Placental pericyte (primary cell): Measurements from ENCODE around the gene E4F1. TPM values are rescaled to one million over a fixed set of nuclear protein-coding genes. Genes with fewer than 3 reads are reported as not detected.

ENCODE experiments used
- small RNA-seq: library from RNA; depleted of rRNA; stranded (forward); fragments of <200 nt; gene quantifications from one replicate; pipeline ENCODE3, GENCODE V24; 2012; ENCODE audit warnings: low replicate concordance
- total RNA-seq: library from RNA; depleted of rRNA; stranded (reverse); fragments of >200 nt; gene quantifications from 2 replicates; pipeline ENCODE4 v1.2.3, GENCODE V29; 2012

E4F1 gene
- 28.0 and 42.5 TPM in 2 replicates for total RNA-seq

GRCh38 chr16:2223221-2223941, at the start of gene E4F1:
Gene E4F1 (plus strand): TSS chr16:2223591. CDS start chr16:2223614, 23 bp downstream.

GRCh38 chr16:2196162-2196980, 27.0 kb upstream of the E4F1 start, which contains the start of gene CASKIN1:
Gene CASKIN1 (minus strand): TSS chr16:2196605. CDS start chr16:2196432, 173 bp downstream.

GRCh38 chr16:2205104-2205966, 18.1 kb upstream of the E4F1 start, which contains the start of gene MLST8:
Gene MLST8 (plus strand): TSS chr16:2205454. CDS start chr16:2206086, 632 bp downstream.

GRCh38 chr16:2210386-2211365, 12.7 kb upstream of the E4F1 start, which contains the start of gene BRICD5:
Gene BRICD5 (minus strand): TSS chr16:2210863. CDS start chr16:2210833, 30 bp downstream.

GRCh38 chr16:2214719-2214968, 8.7 kb upstream of the E4F1 start, which contains the start of gene PGP:
Gene PGP (minus strand): TSS chr16:2214840. CDS start chr16:2214777, 63 bp downstream.

GRCh38 chr16:2236337-2237101, 13.1 kb downstream of the E4F1 start, which contains the start of gene DNASE1L2:
Gene DNASE1L2 (plus strand): TSS chr16:2236444. CDS start chr16:2236817, 373 bp downstream.

GRCh38 chr16:2251296-2252111, 28.1 kb downstream of the E4F1 start, which contains the start of gene ECI1:
Gene ECI1 (minus strand): TSS chr16:2251587. CDS start chr16:2251566, 21 bp downstream.

GRCh38 chr16:2267913-2268666, 44.7 kb downstream of the E4F1 start, which contains the start of gene RNPS1:
Gene RNPS1 (minus strand): TSS chr16:2268126. CDS start chr16:2264643, 3,483 bp downstream.

Small RNA genes within 50 kb of the gene (small RNA-seq; reads per million reads assigned to genes)
- gene MIR3677 (0.10 reads per million), gene MIR4717 (not detected)

Other genes starting within 250 kb of the E4F1 start
- 0.44 TPM in 1 of 2 replicates, not detected in the other for gene NOXO1, start 242.1 kb upstream of the E4F1 start, total RNA-seq
- gene GFER, start 239.4 kb upstream of the E4F1 start, total RNA-seq = 14.6 and 15.3 TPM in 2 replicates
- gene SYNGR3, start 233.6 kb upstream of the E4F1 start, total RNA-seq = 0.86 and 5.7 TPM in 2 replicates
- gene ZNF598, start 213.8 kb upstream of the E4F1 start, total RNA-seq = 39.2 and 54.9 TPM in 2 replicates
- 0.22 and 1.0 TPM in 2 replicates for gene NPW, start 203.8 kb upstream of the E4F1 start, total RNA-seq
- 53.2 and 107 TPM in 2 replicates for gene NHERF2, start 196.7 kb upstream of the E4F1 start, total RNA-seq
- 17.3 and 33.6 TPM in 2 replicates for gene NTHL1, start 175.8 kb upstream of the E4F1 start, total RNA-seq
- gene TSC2, start 175.6 kb upstream of the E4F1 start, total RNA-seq = 70.2 and 86.8 TPM in 2 replicates
- 159 and 223 TPM in 2 replicates for gene PKD1, start 87.7 kb upstream of the E4F1 start, total RNA-seq
- 1.4 and 1.5 TPM in 2 replicates for gene RAB26, start 75.0 kb upstream of the E4F1 start, total RNA-seq
- 72.4 and 77.7 TPM in 2 replicates for gene TRAF7, start 67.8 kb upstream of the E4F1 start, total RNA-seq
- under 0.01 and 0.22 TPM in 2 replicates for gene CASKIN1, start 27.0 kb upstream of the E4F1 start, total RNA-seq
- gene MLST8, start 18.1 kb upstream of the E4F1 start, total RNA-seq = 37.4 and 39.2 TPM in 2 replicates
- 1.5 and 1.9 TPM in 2 replicates for gene BRICD5, start 12.7 kb upstream of the E4F1 start, total RNA-seq
- 12.7 and 33.9 TPM in 2 replicates for gene PGP, start 8.8 kb upstream of the E4F1 start, total RNA-seq
- gene DNASE1L2, start 12.9 kb downstream of the E4F1 start, total RNA-seq = 0.86 and 1.1 TPM in 2 replicates
- 37.9 and 42.7 TPM in 2 replicates for gene ECI1, start 28.0 kb downstream of the E4F1 start, total RNA-seq
- 103 and 122 TPM in 2 replicates for gene RNPS1, start 44.5 kb downstream of the E4F1 start, total RNA-seq
- gene ABCA3, start 117.1 kb downstream of the E4F1 start, total RNA-seq = 0.72 and 3.5 TPM in 2 replicates
- 4.6 and 69.6 TPM in 2 replicates for gene CCNF, start 205.9 kb downstream of the E4F1 start, total RNA-seq
- gene TEDC2, start 236.5 kb downstream of the E4F1 start, total RNA-seq = 1.3 and 28.8 TPM in 2 replicates
- 0.14 and 0.22 TPM in 2 replicates for gene NTN3, start 247.7 kb downstream of the E4F1 start, total RNA-seq